Ovary (tissue), 9 donors: Measurements from ENCODE around the gene TOGARAM2. TPM values are rescaled to one million over a fixed set of nuclear protein-coding genes. Genes with fewer than 3 reads are reported as not detected.

Source experiments
- DNase-seq, 5 donors: peaks; one replicate each; pipeline ENCODE4 v3.0.0-alpha.2; 2019 to 2020
- H3K27ac ChIP-seq, 2 donors: fragments of 200-600 bp; one replicate each; pipeline versions ENCODE4 v1.5.1 to v1.8.0; 2019 to 2022
- H3K27me3 ChIP-seq: fragments of 200-600 bp; one replicate; pipeline ENCODE4 v1.8.0; 2022
- H3K36me3 ChIP-seq: fragments of 200-600 bp; sonication (generic); one replicate; pipeline ENCODE4 v1.5.1; 2019
- H3K4me1 ChIP-seq: one replicate; pipeline ENCODE4 v1.8.1; 2013; ENCODE audit warnings: mild to moderate bottlenecking, moderate library complexity; ENCODE audit not compliant: insufficient read depth
- H3K4me3 ChIP-seq: fragments of 200-600 bp; sonication (generic); one replicate; pipeline ENCODE4 v1.5.1; 2017
- H3K9me3 ChIP-seq, 2 donors: fragments of 200-600 bp in 1 of 2; sonication (generic) in 1 of 2; one replicate each; pipeline versions ENCODE4 v1.5.1 to v1.8.1; 2013 to 2019; ENCODE audit warnings: mild to moderate bottlenecking in 1 of 2, moderate library complexity in 1 of 2
- CTCF ChIP-seq, 3 donors: fragments of 450-650 bp in 2 of 3; fragments of 200-600 bp in 1 of 3; IDR thresholded peaks; one replicate each; pipeline versions ENCODE4 v1.5.1 to v1.8.0; 2016 to 2022; ENCODE audit warnings: antibody characterized with exemption in 3 of 3, mild to moderate bottlenecking in 1 of 3
- EP300 ChIP-seq: sonication (generic); formaldehyde crosslinking; IDR thresholded peaks from one replicate; pipeline ENCODE4 v1.6.1; 2017; ENCODE audit warnings: antibody characterized with exemption
- POLR2A ChIP-seq: fragments of 450-650 bp; IDR thresholded peaks from one replicate; pipeline ENCODE4 v1.6.1; 2017; ENCODE audit warnings: antibody characterized with exemption, mild to moderate bottlenecking, moderate library complexity
- WGBS, 3 donors: extraction: QIAGEN DNeasy Blood & Tissue Kit in 1 of 3; methylation state at CpG; one replicate each; pipeline versions ENCODE4 v1.1.5 to v1.1.7; 2013 to 2017; 5-methylcytosine and 5-hydroxymethylcytosine counted together
- intact Hi-C, 4 donors: fragments of 100-400 bp; cut with DNase I; formaldehyde crosslinking; loops; one replicate each; pipeline versions ENCODE4 v1.11.0 to v1.15.1; 2022 to 2023
- polyA plus RNA-seq, 2 donors: library from polyadenylated mRNA; stranded (reverse); fragments of 200-250 nt in 1 of 2; fragments of 350-450 nt in 1 of 2; fragmentation: Illumina TruSeq in 1 of 2; extraction: RNeasy Lipid Tissue Mini Kit (QIAGEN cat#74804) in 1 of 2; gene quantifications; one replicate each; pipeline ENCODE4 v1.2.3, GENCODE V29; 2013 to 2014
- total RNA-seq, 7 donors: library from RNA; depleted of rRNA in 2 of 7; stranded (reverse); fragments of >200 nt in 2 of 7; fragmentation: NEBNext Ultra II Directional in 3 of 7; extraction: Animal tissue kit (Norgen Biotek cat#: 25700) in 3 of 7; gene quantifications; one replicate each; pipeline versions ENCODE4 v1.1.0 to v1.2.4, GENCODE V29; 2016 to 2023
- donor health status: DM: no; HTN: no; CAD: no; lungs with moderate emphysema.
- donor health status: DM: no; HTN: no; CAD: no.
- donor health status: Bipolar disorder and iron deficiency.
- donor health status: DM: yes; HTN: yes; CAD: no.
- donor health status: DM: no; HTN: no; CAD: no.
- donor health status: DM: yes; HTN: yes; CAD: no.

The TOGARAM2 gene
- total and polyA plus RNA-seq, 9 donors = 0.33 to 21.1 (median 1.7) TPM

GRCh38 chr2:29001806-29002205 lies 20.7 kb downstream of the TOGARAM2 start:
- H3K9me3 ChIP-seq = no peaks in the 10 kb centered on the region
- WGBS, 3 donors = 87 to 96% (median 96%) methylated on average over 4 of the region's 4 CpGs
- no peaks in the 10 kb centered on the region for H3K4me1 ChIP-seq
- H3K27ac ChIP-seq = no peak overlapping the region
- no peaks in the 10 kb centered on the region for H3K36me3 ChIP-seq
- H3K4me3 ChIP-seq = no peak overlapping the region
- intact Hi-C loops = no loop called here
- DNase-seq = no peak
- no peak for TF ChIP-seq POLR2A
- TF ChIP-seq CTCF (IDR thresholded peaks at IDR 0.05) = no peak
- TF ChIP-seq EP300 = no peak
- H3K27me3 ChIP-seq = no peaks in the 10 kb centered on the region

- H3K36me3 ChIP-seq = no peaks in the 10 kb centered on the region
- intact Hi-C loops = no loop called here
- H3K4me1 ChIP-seq = no peaks in the 10 kb centered on the region
- 0 to 83% (median 0%) methylated on average over 1 of the region's 1 CpG for WGBS, 3 donors
- no peaks in the 10 kb centered on the region for H3K9me3 ChIP-seq
- TF ChIP-seq EP300 = no peak
- TF ChIP-seq POLR2A = no peak
- TF ChIP-seq CTCF (IDR thresholded peaks at IDR 0.05) = no peak
- DNase-seq = no peak
- H3K27ac ChIP-seq = no peak overlapping the region
- no peak overlapping the region for H3K4me3 ChIP-seq
- H3K27me3 ChIP-seq = no peaks in the 10 kb centered on the region
These were observed 23.7 kb downstream of the TOGARAM2 start for GRCh38 chr2:29004755-29005154.

GRCh38 chr2:29005331-29005730 lies 24.2 kb downstream of the TOGARAM2 start:
- WGBS, 3 donors = 69 to 92% (median 69%) methylated on average over 7 of the region's 7 CpGs
- TF ChIP-seq CTCF (IDR thresholded peaks at IDR 0.05) = no peak
- no peak for TF ChIP-seq EP300
- no peak for TF ChIP-seq POLR2A
- no peak overlapping the region for H3K27ac ChIP-seq
- H3K27me3 ChIP-seq = no peaks in the 10 kb centered on the region
- DNase-seq = no peak
- intact Hi-C loops = no loop called here
- no peaks in the 10 kb centered on the region for H3K4me1 ChIP-seq
- no peaks in the 10 kb centered on the region for H3K9me3 ChIP-seq
- no peaks in the 10 kb centered on the region for H3K36me3 ChIP-seq
- H3K4me3 ChIP-seq = no peak overlapping the region

- Histone ChIP-seq H3K27ac (no peak overlapping the region), H3K4me3 (no peak overlapping the region), H3K4me1 (peaks cover 6% of the 10 kb centered on the region), H3K9me3 (no peaks in the 10 kb centered on the region), H3K36me3 (no peaks in the 10 kb centered on the region), H3K27me3 (no peaks in the 10 kb centered on the region)
- TF ChIP-seq EP300 (no peak), CTCF (IDR thresholded peaks at IDR 0.05) (no peak), POLR2A (no peak)
- DNase-seq = no peak
- WGBS, 3 donors = 52 to 83% (median 58%) methylated on average over 12 of the region's 12 CpGs
- intact Hi-C loops = no loop called here
These were observed 25.2 kb downstream of the TOGARAM2 start for GRCh38 chr2:29006092-29006979.
